GM18498 (cell line): ENCODE results near the gene EXOC6B.

Experiments
- ATAC-seq: cut with Tn5 transposase; IDR thresholded peaks from one replicate; pipeline ENCODE4 v1.9.1; 2021; ENCODE audit warnings: mild to moderate bottlenecking, moderate library complexity; ENCODE audit not compliant: unreplicated experiment

Gene EXOC6B

GRCh38 chr2:72389447-72389846 lies 436.4 kb downstream of the EXOC6B start:
- ATAC-seq: no peak

GRCh38 chr2:72388263-72388662 lies 437.6 kb downstream of the EXOC6B start:
- no peak for ATAC-seq

GRCh38 chr2:72386288-72386687 lies 439.5 kb downstream of the EXOC6B start:
- ATAC-seq: no peak

- ATAC-seq: no peak
Measured at GRCh38 chr2:72378753-72379348, 447.0 kb downstream of the EXOC6B start.

- no peak for ATAC-seq
Measured at GRCh38 chr2:72367530-72368225, 458.2 kb downstream of the EXOC6B start.

- no peak for ATAC-seq
Measured at GRCh38 chr2:72363406-72363805, 462.4 kb downstream of the EXOC6B start.

- no peak for ATAC-seq
Measured at GRCh38 chr2:72362733-72363132, 463.1 kb downstream of the EXOC6B start.

- no peak for ATAC-seq
Measured at GRCh38 chr2:72361521-72361920, 464.3 kb downstream of the EXOC6B start.

- no peak for ATAC-seq
Measured at GRCh38 chr2:72361042-72361441, 464.8 kb downstream of the EXOC6B start.

- no peak for ATAC-seq
Measured at GRCh38 chr2:72350852-72351251, 475.0 kb downstream of the EXOC6B start.

- ATAC-seq: no peak
Measured at GRCh38 chr2:72349016-72349415, 476.8 kb downstream of the EXOC6B start.

- no peak for ATAC-seq
Measured at GRCh38 chr2:72347081-72347480, 478.8 kb downstream of the EXOC6B start.

- ATAC-seq: no peak
Measured at GRCh38 chr2:72341639-72342038, 484.2 kb downstream of the EXOC6B start.

- ATAC-seq: no peak
Measured at GRCh38 chr2:72340665-72341064, 485.2 kb downstream of the EXOC6B start.

- ATAC-seq: no peak
Measured at GRCh38 chr2:72338076-72338475, 487.8 kb downstream of the EXOC6B start.

GRCh38 chr2:72332720-72333119 lies 493.1 kb downstream of the EXOC6B start:
- ATAC-seq: no peak

GRCh38 chr2:72330652-72331051 lies 495.2 kb downstream of the EXOC6B start:
- ATAC-seq: no peak

- ATAC-seq: no peak
Measured at GRCh38 chr2:72326759-72327158, 499.1 kb downstream of the EXOC6B start.

- no peak for ATAC-seq
Measured at GRCh38 chr2:72325592-72326422, 500.0 kb downstream of the EXOC6B start.

- no peak for ATAC-seq
Measured at GRCh38 chr2:72316774-72317173, 509.1 kb downstream of the EXOC6B start.

- no peak for ATAC-seq
Measured at GRCh38 chr2:72300147-72300684, 525.6 kb downstream of the EXOC6B start.

GRCh38 chr2:72293620-72294019 lies 532.2 kb downstream of the EXOC6B start:
- no peak for ATAC-seq
